Mesodermal cell (in vitro differentiated cells): ENCODE measurements around the gene TRAIP.
A peak's percentile ranks its signal among the peaks of the same experiment; 100 is the strongest.

Source experiments
- H3K27ac ChIP-seq: 2 replicates; pipeline ENCODE4 v1.7.0; 2013; ENCODE audit warnings: mild to moderate bottlenecking, low read depth, low read length, moderate library complexity; ENCODE audit not compliant: severe bottlenecking
- H3K36me3 ChIP-seq: 2 replicates; pipeline ENCODE4 v1.7.1; 2013; ENCODE audit warnings: mild to moderate bottlenecking, low read length, moderate library complexity; ENCODE audit not compliant: control insufficient read depth, insufficient read depth
- H3K4me1 ChIP-seq: one replicate; pipeline ENCODE4 v1.7.1; 2013; ENCODE audit warnings: mild to moderate bottlenecking, low read length; ENCODE audit not compliant: insufficient read depth, control insufficient read depth, poor library complexity, severe bottlenecking
- H3K4me3 ChIP-seq: 2 replicates; pipeline ENCODE4 v1.7.0; 2013; ENCODE audit warnings: low read length, control low read depth, mild to moderate bottlenecking; ENCODE audit not compliant: insufficient read depth, poor library complexity, severe bottlenecking; ENCODE audit errors: extremely low read depth
- H3K9me3 ChIP-seq: 2 replicates; pipeline ENCODE4 v1.7.1; 2013; ENCODE audit warnings: mild to moderate bottlenecking, low read length, moderate library complexity; ENCODE audit not compliant: control insufficient read depth
- WGBS, 2 experiments: methylation state at CpG; one replicate each; pipeline ENCODE4 v1.1.5; 2013; ENCODE audit warnings: missing lambda C conversion rate in 2 of 2; ENCODE audit not compliant: insufficient coverage in 2 of 2; 5-methylcytosine and 5-hydroxymethylcytosine counted together

TRAIP gene

DNA sequence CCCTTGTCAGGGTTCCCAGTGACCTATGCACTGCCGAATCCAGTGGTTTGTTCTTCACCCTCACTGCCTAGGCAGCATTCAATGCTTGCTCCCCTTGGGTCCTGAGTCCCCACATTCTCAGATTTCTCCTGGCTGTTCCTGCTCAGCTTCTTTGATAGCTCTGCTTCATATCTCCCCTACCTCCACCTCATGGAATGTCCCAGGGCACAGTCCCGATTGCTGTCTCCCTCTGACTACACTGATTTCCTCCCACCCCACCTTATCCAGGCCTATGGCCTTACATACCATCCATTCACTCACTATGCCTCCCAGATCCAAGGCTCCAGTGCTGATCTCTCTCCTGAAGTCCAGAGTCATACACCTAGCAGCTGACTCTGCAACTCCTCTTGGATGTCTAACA, 55.2 kb downstream of the TRAIP start:
- WGBS, 2 experiments, result 81 to 92% methylated on average over 2 of the region's 2 CpGs
- no peaks in the 10 kb centered on the region for H3K36me3 ChIP-seq
- H3K9me3 ChIP-seq, result no peaks in the 10 kb centered on the region
- H3K4me1 ChIP-seq, result peaks cover 20% of the 10 kb centered on the region
- no peak overlapping the region for H3K4me3 ChIP-seq
- no peak overlapping the region for H3K27ac ChIP-seq

DNA sequence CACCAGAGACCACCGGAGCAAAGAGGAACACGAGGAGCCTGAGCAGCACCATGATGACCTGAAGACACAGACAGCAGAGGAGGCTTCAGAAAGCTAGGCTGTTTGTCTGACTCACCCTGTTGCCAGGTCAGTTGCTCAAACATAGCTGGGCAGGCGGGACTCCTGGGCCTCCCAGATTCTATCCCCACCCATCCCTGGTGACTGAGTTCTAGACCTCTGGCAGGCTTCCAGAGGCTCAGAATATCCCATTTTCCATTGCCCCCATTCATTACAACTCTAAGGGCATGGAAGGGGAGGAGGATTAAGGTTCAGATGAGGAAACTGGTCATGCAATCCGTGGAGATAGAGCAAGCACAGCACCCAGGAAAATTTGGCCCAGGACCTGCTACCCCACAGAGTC, 56.6 kb downstream of the TRAIP start, which contains the start of gene CDHR4:
CDHR4 (minus strand) TSS at position 113 of the 400 bp plus-strand sequence; CDS start at position 52, 61 bp downstream.
- no peaks in the 10 kb centered on the region for H3K36me3 ChIP-seq
- WGBS, 2 experiments, result 83 to 94% methylated on average over 2 of the region's 4 CpGs
- no peaks in the 10 kb centered on the region for H3K9me3 ChIP-seq
- no peak within 1 kb of the TSS for H3K27ac ChIP-seq
- peaks cover 7% of the 10 kb centered on the region for H3K4me1 ChIP-seq
- no peak within 1 kb of the TSS for H3K4me3 ChIP-seq

DNA sequence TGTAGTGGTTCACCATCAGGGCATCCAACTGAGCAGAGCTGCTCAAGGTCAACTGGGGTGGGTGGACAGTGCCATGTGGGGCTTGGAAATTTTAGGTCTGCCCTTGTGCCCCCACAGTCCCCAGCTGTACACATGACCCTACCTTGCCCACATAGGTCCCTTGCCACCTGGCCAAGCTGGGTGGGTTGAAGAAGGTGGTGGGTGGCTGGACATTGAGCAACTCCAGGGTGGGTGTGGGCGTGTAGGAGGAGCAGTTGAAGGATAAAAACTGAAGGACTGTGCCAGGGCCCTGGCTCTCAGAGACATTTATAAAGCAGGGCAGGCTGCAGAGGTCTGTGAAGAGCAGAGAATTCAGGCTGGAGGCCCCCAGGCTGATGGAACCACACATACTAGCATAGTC, 57.3 kb downstream of the TRAIP start:
- Histone ChIP-seq H3K27ac (no peak overlapping the region), H3K9me3 (no peaks in the 10 kb centered on the region), H3K4me3 (no peak overlapping the region), H3K36me3 (no peaks in the 10 kb centered on the region), H3K4me1 (peaks cover 5% of the 10 kb centered on the region)
- WGBS, 2 experiments, result 67% methylated on average over 1 of the region's 1 CpG; no CpG with 5 or more reads in 1 of the 2 experiments

DNA sequence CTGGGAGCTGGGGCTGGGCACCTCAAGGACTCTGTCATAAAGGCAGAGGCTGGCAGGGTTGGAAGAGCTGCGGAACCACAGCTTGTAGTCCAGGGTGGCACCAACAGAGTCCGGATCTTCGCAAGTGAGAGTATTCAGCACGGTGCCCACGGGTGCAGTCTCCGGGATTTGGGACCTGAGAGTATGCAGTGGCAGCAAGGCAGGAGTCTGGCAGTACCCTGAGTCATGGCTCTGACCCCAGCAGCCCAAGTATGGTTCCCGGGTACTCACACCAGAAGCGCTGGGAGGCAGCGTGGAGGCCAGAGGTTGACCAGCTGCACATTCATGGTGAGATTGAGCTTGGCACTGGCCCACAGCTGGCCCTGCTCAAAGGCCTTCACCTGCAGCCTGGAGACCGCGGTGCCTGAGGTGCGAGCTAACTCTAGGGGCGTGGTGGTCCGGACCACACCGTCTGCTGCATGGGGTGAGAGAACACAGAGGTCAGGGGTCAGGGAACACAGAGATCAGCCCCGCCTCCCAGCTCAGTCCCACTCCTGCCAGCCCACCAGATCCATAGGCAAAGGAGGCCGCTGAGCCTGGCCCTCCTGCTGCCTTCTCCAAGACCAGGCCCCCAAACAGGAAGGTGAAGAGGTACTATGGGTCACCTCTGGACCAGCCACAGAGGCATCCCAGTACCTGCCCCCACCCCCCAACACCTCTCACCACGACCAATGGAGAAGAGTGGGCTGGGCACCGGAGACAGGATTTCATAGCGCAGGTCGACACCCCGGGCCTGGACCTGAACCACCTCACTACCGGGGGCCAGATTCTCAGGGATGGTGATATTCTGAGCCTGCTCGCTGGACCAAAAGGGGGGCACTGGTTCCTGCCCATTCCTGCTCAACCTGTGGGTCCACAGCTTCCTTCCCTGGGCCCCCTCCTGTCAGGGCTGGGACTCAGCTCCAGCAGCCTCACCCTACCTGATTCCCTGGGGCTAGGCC, 61.1 kb downstream of the TRAIP start:
- WGBS, 2 experiments, result 91 to 94% methylated on average over 22 of the region's 24 CpGs
- no peak overlapping the region for H3K4me3 ChIP-seq
- peaks cover 18% of the 10 kb centered on the region for H3K4me1 ChIP-seq
- H3K36me3 ChIP-seq, result no peaks in the 10 kb centered on the region
- no peak overlapping the region for H3K27ac ChIP-seq
- H3K9me3 ChIP-seq, result no peaks in the 10 kb centered on the region

DNA sequence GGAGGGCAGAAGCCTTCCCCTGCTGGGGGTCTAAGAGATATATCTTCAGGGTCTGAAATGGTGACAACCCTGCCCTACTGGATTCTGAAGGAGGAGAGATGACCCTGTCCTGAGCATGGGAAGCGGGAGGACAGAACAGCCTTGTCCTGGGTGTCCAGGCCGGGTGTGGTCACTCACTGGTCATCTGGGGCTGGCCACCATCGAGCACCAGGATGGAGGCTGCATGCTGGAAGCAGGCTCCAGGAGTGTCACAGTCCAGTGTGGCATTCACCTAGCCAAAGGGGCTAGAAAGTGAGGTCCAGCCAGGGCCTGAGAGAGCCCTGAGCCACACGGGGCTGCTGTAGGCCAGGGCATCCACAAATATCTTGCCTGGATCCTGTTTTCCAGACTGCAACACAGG, 61.9 kb downstream of the TRAIP start:
- Histone ChIP-seq H3K4me1 (peaks cover 18% of the 10 kb centered on the region), H3K9me3 (no peaks in the 10 kb centered on the region), H3K36me3 (no peaks in the 10 kb centered on the region), H3K4me3 (no peak overlapping the region), H3K27ac (no peak overlapping the region)
- WGBS, 2 experiments, result 88% methylated on average over 4 of the region's 4 CpGs

DNA sequence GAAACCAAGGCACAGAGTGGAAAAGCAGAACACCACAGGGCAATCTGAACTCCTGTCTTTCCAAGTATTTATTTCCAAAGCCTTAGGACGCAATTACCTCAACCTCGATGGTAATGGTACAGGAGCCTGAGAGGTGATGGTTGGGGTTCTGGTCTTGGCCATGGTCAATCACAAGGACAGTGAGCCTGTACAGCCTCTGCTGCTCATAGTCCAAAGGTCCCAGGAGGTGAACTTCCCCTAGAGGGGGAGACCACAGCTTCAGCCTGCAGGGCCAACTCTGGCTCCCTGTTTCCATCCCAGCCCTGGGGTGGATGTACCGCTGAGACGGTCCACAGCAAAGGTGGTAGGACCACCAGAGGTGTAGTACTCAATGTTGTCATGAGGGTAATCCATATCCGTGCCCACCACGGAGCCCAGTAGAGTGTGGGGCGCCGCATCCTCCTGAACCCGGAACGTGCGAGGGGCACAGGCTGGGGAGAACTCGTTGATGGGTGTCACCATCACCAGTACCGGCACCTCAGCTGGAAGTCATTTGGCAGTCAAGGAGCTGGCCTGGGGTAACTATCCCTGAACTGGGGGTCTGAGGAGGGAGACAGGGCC, 62.8 kb downstream of the TRAIP start:
- WGBS, 2 experiments, result 95 to 100% methylated on average over 13 of the region's 13 CpGs
- H3K4me1 ChIP-seq, result peaks cover 18% of the 10 kb centered on the region
- no peak overlapping the region for H3K4me3 ChIP-seq

DNA sequence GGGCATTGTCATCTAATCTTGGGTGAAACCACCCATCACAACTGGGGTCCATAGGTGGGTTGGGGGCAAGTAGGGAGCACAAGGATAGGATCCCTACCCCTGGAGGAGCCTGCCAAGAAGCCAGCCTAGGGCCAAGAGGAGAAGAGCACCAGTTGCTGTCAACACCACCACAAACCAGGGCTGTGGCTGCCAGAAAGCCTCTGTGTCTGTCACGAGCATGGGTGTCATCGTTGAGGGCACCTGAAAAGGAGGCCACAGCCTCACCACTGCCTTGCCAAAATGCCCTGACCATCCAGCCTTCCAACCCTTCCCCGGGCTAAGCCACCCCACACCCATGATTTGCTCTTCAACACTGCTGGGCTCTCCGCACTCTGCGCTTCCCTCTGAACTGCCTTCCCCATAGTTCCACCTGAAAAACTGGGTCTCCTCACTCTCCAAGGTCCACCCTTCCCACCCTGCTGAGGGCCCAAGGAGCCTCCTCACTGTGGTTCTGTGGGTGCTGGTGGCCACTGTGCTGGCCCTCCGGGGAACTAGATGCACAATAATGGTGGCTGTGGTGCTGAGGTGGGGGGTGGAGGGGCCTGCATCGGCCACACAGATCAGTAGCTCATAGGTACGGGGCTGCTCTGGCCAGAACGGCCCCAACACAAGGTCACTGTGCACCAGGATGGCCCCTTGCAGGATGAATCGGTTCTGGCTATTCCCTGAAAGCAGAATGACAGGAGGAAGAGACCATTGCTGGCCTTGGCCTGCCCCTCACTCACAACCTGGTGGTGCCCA, 63.8 kb downstream of the TRAIP start:
- H3K9me3 ChIP-seq, result no peaks in the 10 kb centered on the region
- WGBS, 2 experiments, result 94% methylated on average over 8 to 10 of the region's 10 CpGs
- no peak overlapping the region for H3K4me3 ChIP-seq
- no peaks in the 10 kb centered on the region for H3K36me3 ChIP-seq
- peaks cover 18% of the 10 kb centered on the region for H3K4me1 ChIP-seq
- H3K27ac ChIP-seq, result no peak overlapping the region

More for the DNA sequence above, 62.8 kb downstream of the TRAIP start:
- H3K27ac ChIP-seq, result no peak overlapping the region
- no peaks in the 10 kb centered on the region for H3K36me3 ChIP-seq
- no peaks in the 10 kb centered on the region for H3K9me3 ChIP-seq

DNA sequence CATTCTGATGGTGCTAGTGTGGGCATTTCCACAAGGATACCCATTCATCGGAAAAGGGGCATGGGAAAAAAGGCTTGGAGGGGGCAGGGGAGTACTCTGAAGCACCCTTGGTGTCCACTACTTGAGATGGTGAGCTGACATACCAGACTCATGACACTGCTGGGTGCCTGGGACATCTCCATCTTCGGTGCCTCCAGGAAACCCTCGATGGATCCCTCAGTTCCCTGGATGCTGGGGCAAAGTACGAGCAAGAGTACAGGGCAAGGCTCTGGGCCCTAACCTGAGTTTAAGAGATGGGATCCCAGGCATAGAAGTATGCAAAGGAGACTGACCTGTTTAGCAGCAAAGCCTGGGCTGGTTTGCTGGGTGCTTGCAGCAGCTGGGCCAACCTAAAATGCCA, 64.8 kb downstream of the TRAIP start:
- Histone ChIP-seq H3K4me3 (no peak overlapping the region), H3K27ac (peak overlapping the region; percentile 18), H3K36me3 (no peaks in the 10 kb centered on the region), H3K9me3 (no peaks in the 10 kb centered on the region), H3K4me1 (peaks cover 18% of the 10 kb centered on the region)
- 93 to 95% methylated on average over 4 of the region's 4 CpGs for WGBS, 2 experiments

DNA sequence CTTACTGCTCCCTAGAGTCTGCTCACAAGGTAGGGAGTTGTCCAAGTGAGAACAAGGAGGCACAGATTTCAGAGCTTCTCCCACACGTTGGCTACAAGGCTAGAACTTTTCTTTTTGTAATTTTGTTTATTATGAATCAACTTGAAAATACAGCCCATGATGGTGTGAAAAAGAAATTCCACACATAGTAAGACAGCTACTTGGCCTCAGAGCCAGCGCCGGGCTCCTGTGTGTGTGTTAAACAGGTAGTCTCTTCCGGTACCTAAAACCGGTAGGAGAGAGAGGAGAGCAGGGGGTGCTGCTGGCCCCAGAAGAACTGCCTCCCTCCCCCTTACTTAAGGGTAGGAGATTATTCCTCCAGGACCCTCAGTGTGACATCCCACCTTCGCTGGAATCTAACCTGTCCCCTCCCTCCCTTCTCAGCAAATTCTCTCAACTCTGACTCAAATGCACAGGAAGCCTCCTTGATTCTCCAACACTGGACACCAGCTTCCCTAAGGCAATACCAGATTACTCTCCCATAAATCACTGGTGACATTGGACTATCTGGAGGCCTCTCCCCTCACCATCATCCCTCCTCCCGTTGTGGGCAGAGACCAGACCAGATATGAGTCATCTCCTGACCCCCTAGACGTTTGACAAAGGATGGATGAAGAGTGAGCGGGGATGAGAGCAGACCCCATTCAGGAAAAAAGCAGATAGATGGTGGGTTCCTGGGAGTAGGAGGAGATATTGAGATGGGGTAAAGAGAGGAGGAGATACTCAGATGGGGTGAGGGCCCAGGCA, 65.5 kb downstream of the TRAIP start:
- WGBS, 2 experiments, result 40 to 62% methylated on average over 2 to 3 of the region's 9 CpGs
- no peaks in the 10 kb centered on the region for H3K36me3 ChIP-seq
- no peak overlapping the region for H3K4me3 ChIP-seq
- H3K9me3 ChIP-seq, result no peaks in the 10 kb centered on the region
- peak overlapping the region; percentile 30 for H3K27ac ChIP-seq
- H3K4me1 ChIP-seq, result peaks cover 18% of the 10 kb centered on the region

DNA sequence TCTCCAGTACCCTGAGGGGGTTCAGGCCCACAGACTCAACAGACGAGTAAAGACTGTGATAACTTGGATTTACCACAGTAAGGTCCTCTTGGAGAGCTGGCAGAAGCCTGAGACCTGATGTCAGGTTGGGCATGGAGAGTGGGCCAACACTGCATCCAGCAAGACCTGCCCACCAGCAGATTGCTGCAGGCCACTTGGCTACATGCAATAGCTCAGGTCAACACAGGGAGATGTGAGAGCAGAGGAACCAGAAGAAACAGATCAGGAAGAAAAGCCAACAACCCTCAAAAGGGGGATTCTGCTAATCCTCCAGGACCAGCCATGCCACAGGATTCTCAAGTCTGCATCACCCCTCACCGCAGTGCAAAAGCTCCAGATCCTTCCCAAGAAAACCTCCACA, 68.3 kb downstream of the TRAIP start:
- Histone ChIP-seq H3K27ac (no peak overlapping the region), H3K4me1 (peaks cover 18% of the 10 kb centered on the region), H3K36me3 (peaks cover 21% of the 10 kb centered on the region), H3K9me3 (no peaks in the 10 kb centered on the region), H3K4me3 (no peak overlapping the region)
- 100% methylated on average over 1 to 2 of the region's 2 CpGs for WGBS, 2 experiments
